A549 (cell line): ENCODE data around the gene NHSL2. TPM values are rescaled to one million over a fixed set of nuclear protein-coding genes. Genes with fewer than 3 reads are reported as not detected.
A peak's percentile ranks its signal among the peaks of the same experiment; 100 is the strongest.

Source experiments
- ATAC-seq, 2 experiments: fragments of 200-7000 bp in 1 of 2; fragments of >200 bp in 1 of 2; cut with Nextera tagmentation in 1 of 2; cut with Tn5 transposase in 1 of 2; 3 replicates each; pipeline versions ENCODE4 v1.8.0 to v1.9.1; 2018 to 2020; ENCODE audit warnings: mild to moderate bottlenecking in 1 of 2, moderate library complexity in 1 of 2
- CTCF ChIA-PET: fragments of 300-600 bp; sonication (Branson Sonifier 250); formaldehyde crosslinking; extraction: SDS; loops from one replicate; lab custom pipeline; 2021; ENCODE audit warnings: antibody characterized with exemption, inconsistent platforms; lab: Yijun Ruan, JAX
- POLR2A ChIA-PET: fragments of 350-600 bp; formaldehyde crosslinking; extraction: SDS; loops from one replicate; lab custom pipeline; 2021; ENCODE audit warnings: antibody characterized with exemption, inconsistent platforms; lab: Yijun Ruan, JAX
- DNase-seq, 2 experiments: peaks; one replicate each; pipeline versions ENCODE4 v3.0.0 to v3.0.0-alpha.2; 2011 to 2016; ENCODE audit warnings: low read depth in 1 of 2, low spot score in 1 of 2
- FAIRE-seq: peaks from 2 replicates; lab custom pipeline; 2011; peaks lifted over from hg19 to GRCh38; lab: Jason Lieb, UNC
- H3K27ac ChIP-seq, 2 experiments: fragments of >200 bp; sonication (Bioruptor Twin); formaldehyde crosslinking; 3 replicates each; pipeline ENCODE4 v1.5.1; 2016 to 2017
- H3K4me1 ChIP-seq: fragments of >200 bp; sonication (Bioruptor Twin); formaldehyde crosslinking; 3 replicates; pipeline ENCODE4 v1.6.1; 2016
- H3K4me2 ChIP-seq: fragments of >200 bp; sonication (Bioruptor Twin); formaldehyde crosslinking; 3 replicates; pipeline ENCODE4 v1.6.1; 2016
- H3K4me3 ChIP-seq: fragments of >200 bp; sonication (Bioruptor Twin); formaldehyde crosslinking; 3 replicates; pipeline ENCODE4 v1.5.1; 2016
- H3K9me3 ChIP-seq: fragments of >200 bp; sonication (Bioruptor Twin); formaldehyde crosslinking; 3 replicates; pipeline ENCODE4 v1.6.1; 2016
- BHLHE40 ChIP-seq: IDR thresholded peaks from 2 replicates; pipeline ENCODE4 v1.6.1; 2012; ENCODE audit warnings: low read depth, low read length, inconsistent platforms
- CBX8 ChIP-seq: fragments of 200-600 bp; sonication (generic); IDR thresholded peaks from 2 replicates; pipeline ENCODE4 v1.6.1; 2016
- CHD2 ChIP-seq: fragments of 150-350 bp; IDR thresholded peaks from 2 replicates; pipeline ENCODE4 v1.6.1; 2014; ENCODE audit warnings: low read length; ENCODE audit not compliant: partially characterized antibody
- CHD4 ChIP-seq: fragments of 200-600 bp; sonication (generic); IDR thresholded peaks from 2 replicates; pipeline ENCODE4 v1.6.1; 2016; ENCODE audit warnings: antibody characterized with exemption, mild to moderate bottlenecking, borderline replicate concordance
- CTCF ChIP-seq: fragments of >200 bp; sonication (Bioruptor Twin); formaldehyde crosslinking; IDR thresholded peaks from 3 replicates; pipeline ENCODE4 v1.5.1; 2016
- EHF ChIP-seq: fragments of 250-450 bp; sonication (Bioruptor Pico); IDR thresholded peaks from 2 replicates; pipeline ENCODE4 v1.5.0; 2020; ENCODE audit warnings: mild to moderate bottlenecking
- ESRRA ChIP-seq: fragments of 150-350 bp; IDR thresholded peaks from 2 replicates; pipeline ENCODE4 v1.6.1; 2014; ENCODE audit warnings: mild to moderate bottlenecking, low read length, borderline replicate concordance
- FOXS1 ChIP-seq: fragments of 250-450 bp; sonication (Bioruptor Pico); IDR thresholded peaks from 2 replicates; pipeline ENCODE4 v1.5.0; 2020; ENCODE audit warnings: mild to moderate bottlenecking, moderate library complexity
- HEYL ChIP-seq: fragments of 250-450 bp; sonication (Bioruptor Pico); IDR thresholded peaks from 2 replicates; pipeline ENCODE4 v1.8.0; 2021; ENCODE audit warnings: mild to moderate bottlenecking, moderate library complexity
- HOXB5 ChIP-seq: fragments of 250-450 bp; sonication (Bioruptor Pico); IDR thresholded peaks from 2 replicates; pipeline ENCODE4 v1.5.0; 2020; ENCODE audit warnings: mild to moderate bottlenecking, moderate library complexity
- NFE2L2 ChIP-seq: fragments of 150-350 bp; conservative IDR thresholded peaks from 2 replicates; pipeline ENCODE4 v1.6.1; 2014; ENCODE audit warnings: low read length
- PBX3 ChIP-seq: IDR thresholded peaks from 2 replicates; pipeline ENCODE4 v1.6.1; 2012
- PHF8 ChIP-seq: fragments of 200-600 bp; sonication (generic); IDR thresholded peaks from 2 replicates; pipeline ENCODE4 v1.6.1; 2016; ENCODE audit warnings: low read depth, mild to moderate bottlenecking, antibody characterized with exemption, moderate library complexity, borderline replicate concordance
- POLR2AphosphoS2 ChIP-seq: conservative IDR thresholded peaks from 2 replicates; pipeline ENCODE4 v1.6.1; 2012; ENCODE audit warnings: low read length, improper control_type of control experiment, inconsistent platforms
- RARB ChIP-seq: fragments of 250-450 bp; sonication (Bioruptor Pico); IDR thresholded peaks from 2 replicates; pipeline ENCODE4 v1.8.0; 2021; ENCODE audit warnings: mild to moderate bottlenecking, moderate library complexity
- REST ChIP-seq: fragments of 200-600 bp; sonication (generic); IDR thresholded peaks from 2 replicates; pipeline ENCODE4 v1.6.1; 2016; ENCODE audit warnings: antibody characterized with exemption, mild to moderate bottlenecking, moderate library complexity
- RFX5 ChIP-seq: fragments of 450-650 bp; IDR thresholded peaks from 2 replicates; pipeline ENCODE4 v1.7.1; 2014; ENCODE audit warnings: antibody characterized with exemption, mild to moderate bottlenecking, moderate library complexity
- TFCP2L1 ChIP-seq: fragments of 250-450 bp; sonication (Bioruptor Pico); IDR thresholded peaks from 2 replicates; pipeline ENCODE4 v1.5.0; 2021; ENCODE audit warnings: mild to moderate bottlenecking
- TP53 ChIP-seq: fragments of 250-450 bp; sonication (Bioruptor Pico); IDR thresholded peaks from 2 replicates; pipeline ENCODE4 v1.5.0; 2021; ENCODE audit warnings: mild to moderate bottlenecking, moderate library complexity
- USF2 ChIP-seq: fragments of 450-650 bp; IDR thresholded peaks from 2 replicates; pipeline ENCODE4 v1.6.1; 2014; ENCODE audit warnings: antibody characterized with exemption
- ZFP36 ChIP-seq: fragments of 450-650 bp; IDR thresholded peaks from 2 replicates; pipeline ENCODE4 v1.6.1; 2014; ENCODE audit warnings: borderline replicate concordance; ENCODE audit not compliant: partially characterized antibody
- WGBS: methylation state at CpG from one replicate; pipeline ENCODE4 v1.1.6; 2017; ENCODE audit errors: missing lambda C conversion rate; 5-methylcytosine and 5-hydroxymethylcytosine counted together
- polyA plus RNA-seq, 4 experiments: library from polyadenylated mRNA; depleted of rRNA in 3 of 4; stranded (reverse); fragments of >200 nt; fragmentation: RNase III in 1 of 4; extraction: RNeasy Plus Mini Kit Qiagen cat#74134 plus additional on column Dnase treatment in 1 of 4; gene quantifications; 2 replicates in 3 of 4; 3 replicates in 1 of 4; pipeline ENCODE4 v1.2.3, GENCODE V29; 2011 to 2017

NHSL2 gene
- polyA plus RNA-seq, 2 of the 4 experiments (the other 2 are of a cell fraction), result 0.26 to 0.48 TPM

- TF ChIP-seq HEYL (CRISPR knock-in tag) (no peak), ZFP36 (peak; percentile 70)
- POLR2A ChIA-PET, result no interaction called here
- FAIRE-seq, result no peak
- no peak for DNase-seq
- no peaks in the 10 kb centered on the region for H3K4me1 ChIP-seq
- WGBS, result 33% methylated on average over 3 of the region's 3 CpGs
- CTCF ChIA-PET, result no interaction called here
- H3K4me2 ChIP-seq, result no peak overlapping the region
- H3K4me3 ChIP-seq, result no peak overlapping the region
- H3K27ac ChIP-seq, result no peak overlapping the region
- ATAC-seq, result no peak
- 0 out of 3 replicates have a peak, but pooled peaks cover 9% of the 10 kb centered on the region for H3K9me3 ChIP-seq
Observed at GRCh38 chrX:72158773-72159172, 248.1 kb downstream of the NHSL2 start.

GRCh38 chrX:72159769-72160168, 249.1 kb downstream of the NHSL2 start:
- DNase-seq (no peak), ATAC-seq (no peak), FAIRE-seq (peak; percentile 70)
- POLR2A ChIA-PET, result no interaction called here
- no peak overlapping the region for H3K4me2 ChIP-seq
- H3K9me3 ChIP-seq, result 0 out of 3 replicates have a peak, but pooled peaks cover 9% of the 10 kb centered on the region
- H3K4me3 ChIP-seq, result no peak overlapping the region
- H3K27ac ChIP-seq, result no peak overlapping the region
- TF ChIP-seq CHD2 (no peak), CHD4 (no peak), RFX5 (no peak), ESRRA (no peak), CBX8 (no peak), HOXB5 (no peak), POLR2AphosphoS2 (no peak), BHLHE40 (no peak), TFCP2L1 (CRISPR knock-in tag) (no peak), REST (no peak), NFE2L2 (no peak), FOXS1 (CRISPR knock-in tag) (no peak), EHF (CRISPR knock-in tag) (no peak), CTCF (no peak), PHF8 (no peak), ZFP36 (no peak), TP53 (CRISPR knock-in tag) (no peak), PBX3 (no peak), RARB (CRISPR knock-in tag) (no peak), USF2 (no peak)
- CTCF ChIA-PET, result no interaction called here
- WGBS, result 66% methylated on average over 10 of the region's 10 CpGs
- no peaks in the 10 kb centered on the region for H3K4me1 ChIP-seq
